Measurements from ENCODE around the gene BCAT1. TPM values are rescaled to one million over a fixed set of nuclear protein-coding genes. Genes with fewer than 3 reads are reported as not detected.

BCAT1 gene
- total and polyA plus RNA-seq, 2 donors (not counting 3 experiments of a cell fraction or from before 2014, with no cell fraction given), result 21.6 to 267 TPM

DNA sequence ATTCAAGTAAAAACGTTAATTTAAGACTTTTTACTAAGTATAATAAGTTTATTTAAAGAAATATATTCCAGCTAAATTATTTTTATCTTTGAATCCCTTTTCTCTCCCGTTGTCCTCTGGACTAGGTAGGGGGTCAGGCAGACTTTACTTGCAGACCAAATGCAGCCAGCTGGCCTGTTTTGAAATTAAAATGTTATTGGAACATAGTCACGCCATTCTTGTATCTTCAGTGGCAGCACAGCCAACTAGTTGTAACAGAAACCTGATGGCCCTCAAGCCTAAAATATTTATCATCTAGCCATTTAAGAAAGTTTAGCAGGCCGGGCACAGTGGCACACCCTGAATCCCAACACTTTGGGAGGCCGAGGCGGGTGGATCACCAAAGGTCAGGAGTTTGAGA lies 52.7 kb downstream of the BCAT1 start:
- no TSS peak for BruUV-seq (replicated peaks)
- Histone ChIP-seq H3K27me3 (ENCODE audit: control insufficient read depth in 2 of 2, insufficient read depth in 2 of 2, low read length in 2 of 2) (no peaks in the 10 kb centered on the region), H3K9me1 (replicated peaks; ENCODE audit: control insufficient read depth, extremely low read depth, insufficient read depth, low read length) (no peaks in the 10 kb centered on the region), H4K20me1 (replicated peaks; ENCODE audit: control insufficient read depth, extremely low read depth, insufficient read depth, low read length) (no peaks in the 10 kb centered on the region), H3K27ac (ENCODE audit: insufficient read depth, low read depth, low read length) (peak overlapping the region; percentile 88), H3K9me3 (replicated peaks; ENCODE audit: control insufficient read depth, insufficient read depth, low read length) (no peaks in the 10 kb centered on the region), H3K79me2 (ENCODE audit: control insufficient read depth, insufficient read depth, low read length) (peaks cover 59% of the 10 kb centered on the region), H3K4me2 (ENCODE audit: insufficient read depth, low read length) (peak overlapping the region; percentile 76), H3K9ac (replicated peaks; ENCODE audit: extremely low read depth, insufficient read depth, low read length) (peak overlapping the region; percentile 70), H3K4me3 (replicated peaks in 1 of 3; ENCODE audit: insufficient read depth in 1 of 3, low read depth in 1 of 3, low read length in 3 of 3) (peak overlapping the region in 1 of 3 experiments; percentile 5), H2AFZ (ENCODE audit: low read depth, low read length) (no peak overlapping the region), H3K4me1 (ENCODE audit: control insufficient read depth, extremely low read depth, insufficient read depth, low read length) (peaks cover 77% of the 10 kb centered on the region), H3K36me3 (ENCODE audit: control insufficient read depth in 2 of 2, extremely low read depth in 1 of 2, insufficient read depth in 2 of 2, low read length in 2 of 2) (peaks cover 3 to 4% of the 10 kb centered on the region in 2 experiments)
- ChIA-PET POLR2A (interaction anchor here (1.5 kb wide), 1 partner anchor 50 kb away, joined by 4 read pairs; no protein-coding TSS in a partner anchor), CTCF (interaction anchor here (0.8 to 1.9 kb wide), 5 partner anchors 14 to 44 kb away, joined by 3 to 12 read pairs (median 3); no protein-coding TSS in a partner anchor)
- TF ChIP-seq POLR2AphosphoS5 (IDR thresholded peaks at IDR 0.05; ENCODE audit: insufficient read depth, low read depth, low read length) (no peak), EZH2 (IDR thresholded peaks at IDR 0.05; ENCODE audit: borderline replicate concordance, low read depth, low read length, severe bottlenecking) (no peak), GATA2 (IDR thresholded peaks at IDR 0.05; ENCODE audit: insufficient read depth, insufficient read length, low read depth, low read length) (no peak), JUN (IDR thresholded peaks at IDR 0.05; ENCODE audit: borderline replicate concordance, insufficient read depth, insufficient read length, low read depth) (no peak), MYC (IDR thresholded peaks at IDR 0.05; ENCODE audit: low read depth, low read length) (no peak), POLR2A (IDR thresholded peaks at IDR 0.05; ENCODE audit: low read depth, low read length) (no peak), FOS (IDR thresholded peaks at IDR 0.05; ENCODE audit: borderline replicate concordance, insufficient read depth, low read length) (no peak)
- TF ChIP-seq, protein P1, sequence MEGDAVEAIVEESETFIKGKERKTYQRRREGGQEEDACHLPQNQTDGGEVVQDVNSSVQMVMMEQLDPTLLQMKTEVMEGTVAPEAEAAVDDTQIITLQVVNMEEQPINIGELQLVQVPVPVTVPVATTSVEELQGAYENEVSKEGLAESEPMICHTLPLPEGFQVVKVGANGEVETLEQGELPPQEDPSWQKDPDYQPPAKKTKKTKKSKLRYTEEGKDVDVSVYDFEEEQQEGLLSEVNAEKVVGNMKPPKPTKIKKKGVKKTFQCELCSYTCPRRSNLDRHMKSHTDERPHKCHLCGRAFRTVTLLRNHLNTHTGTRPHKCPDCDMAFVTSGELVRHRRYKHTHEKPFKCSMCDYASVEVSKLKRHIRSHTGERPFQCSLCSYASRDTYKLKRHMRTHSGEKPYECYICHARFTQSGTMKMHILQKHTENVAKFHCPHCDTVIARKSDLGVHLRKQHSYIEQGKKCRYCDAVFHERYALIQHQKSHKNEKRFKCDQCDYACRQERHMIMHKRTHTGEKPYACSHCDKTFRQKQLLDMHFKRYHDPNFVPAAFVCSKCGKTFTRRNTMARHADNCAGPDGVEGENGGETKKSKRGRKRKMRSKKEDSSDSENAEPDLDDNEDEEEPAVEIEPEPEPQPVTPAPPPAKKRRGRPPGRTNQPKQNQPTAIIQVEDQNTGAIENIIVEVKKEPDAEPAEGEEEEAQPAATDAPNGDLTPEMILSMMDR (IDR thresholded peaks at IDR 0.05; ENCODE audit: extremely low read depth in 1 of 2, insufficient read depth in 1 of 2, low read depth in 1 of 2, low read length in 2 of 2), result no peak
- TF ChIP-seq, protein P2, sequence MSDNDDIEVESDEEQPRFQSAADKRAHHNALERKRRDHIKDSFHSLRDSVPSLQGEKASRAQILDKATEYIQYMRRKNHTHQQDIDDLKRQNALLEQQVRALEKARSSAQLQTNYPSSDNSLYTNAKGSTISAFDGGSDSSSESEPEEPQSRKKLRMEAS (IDR thresholded peaks at IDR 0.05; ENCODE audit: insufficient read depth, insufficient read length), result no peak
- intact Hi-C loops (cut with micrococcal nuclease), result no loop called here
- DNase-seq (ENCODE audit: low read depth, low spot score) (no peak), FAIRE-seq (no peak)
- dilution Hi-C loops (cut with MboI; ENCODE audit: extremely low pct_ligation_motif_present, low sequenced_read_pairs), result no loop called here
